Jurkat, Clone E6-1 (cell line): ENCODE results near the gene TESK2.

Source experiments
- DNase-seq: peaks from one replicate; pipeline ENCODE4 v3.0.0-alpha.2; 2011; ENCODE audit warnings: low read depth, low spot score
- H3K4me3 ChIP-seq: 2 replicates; pipeline ENCODE4 v1.5.1; 2011; ENCODE audit warnings: mild to moderate bottlenecking, low read length, control low read depth, moderate library complexity

The TESK2 gene

DNA sequence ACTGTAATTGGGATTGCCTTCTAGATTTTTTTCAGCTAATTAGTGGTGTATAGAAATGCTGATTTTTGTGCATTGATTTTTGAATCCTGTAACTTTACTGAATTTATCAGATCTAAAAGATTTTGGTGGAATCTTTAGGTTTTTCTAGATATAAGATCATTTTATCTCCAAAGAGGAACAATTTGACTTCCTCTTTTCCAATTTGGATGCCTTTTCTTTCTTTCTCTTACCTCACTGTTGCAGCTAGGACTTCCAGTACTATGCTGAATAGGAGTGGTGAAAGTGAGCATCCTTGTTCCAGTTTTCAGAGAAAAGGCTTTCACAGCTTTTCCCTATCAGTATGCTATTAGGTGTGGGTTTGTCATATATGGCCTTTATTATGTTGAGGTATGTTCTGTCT lies 53.6 kb downstream of the TESK2 start:
- DNase-seq = no peak
- no peak overlapping the region for H3K4me3 ChIP-seq

- no peak overlapping the region for H3K4me3 ChIP-seq
- no peak for DNase-seq
Measured at GRCh38 chr1:45430490-45430889, 60.5 kb downstream of the TESK2 start.

GRCh38 chr1:45429561-45430159 lies 61.3 kb downstream of the TESK2 start:
- no peak for DNase-seq
- H3K4me3 ChIP-seq = no peak overlapping the region

DNA sequence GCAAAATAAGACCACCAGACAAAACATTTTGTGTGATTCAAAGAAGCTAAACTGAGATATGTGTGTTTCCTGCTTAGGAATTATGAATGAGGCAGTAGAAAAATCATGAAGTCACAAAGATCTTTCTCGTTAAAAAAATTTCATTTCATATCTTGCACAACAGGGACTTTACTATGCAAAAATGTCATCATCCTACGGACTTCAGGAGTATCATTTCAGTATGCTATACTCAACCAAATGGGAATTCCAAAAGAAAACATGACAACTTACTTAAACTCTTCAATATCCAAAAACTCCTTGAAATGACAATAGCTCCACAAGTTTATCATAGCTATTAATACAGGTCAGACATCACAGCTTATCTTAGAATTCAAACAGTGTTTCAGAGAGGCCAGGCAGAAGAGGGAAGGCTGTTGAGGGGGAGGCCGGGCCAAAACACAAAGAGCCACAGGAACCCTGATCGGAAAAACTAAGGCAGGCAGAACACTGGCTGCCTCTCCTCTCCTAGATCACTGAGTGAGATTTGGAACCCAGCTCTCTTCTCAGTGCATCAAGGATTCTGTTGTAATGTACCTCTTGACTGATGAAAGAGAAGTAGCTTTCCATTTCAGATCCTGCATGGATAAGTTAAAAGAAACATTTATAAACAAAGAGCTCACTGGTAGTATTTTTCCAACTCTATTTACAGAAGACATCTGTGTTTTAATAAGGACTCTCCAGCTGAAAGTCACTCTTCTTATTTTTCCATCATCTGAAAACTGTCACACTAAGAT lies 66.9 kb downstream of the TESK2 start:
- no peak for DNase-seq
- no peak overlapping the region for H3K4me3 ChIP-seq

- no peak for DNase-seq
- no peak overlapping the region for H3K4me3 ChIP-seq
Measured at GRCh38 chr1:45421935-45422334, 69.0 kb downstream of the TESK2 start.

- no peak overlapping the region for H3K4me3 ChIP-seq
- no peak for DNase-seq
Measured at GRCh38 chr1:45414746-45415145, 76.2 kb downstream of the TESK2 start.

GRCh38 chr1:45412899-45413298 lies 78.1 kb downstream of the TESK2 start:
- no peak overlapping the region for H3K4me3 ChIP-seq
- DNase-seq = no peak

DNA sequence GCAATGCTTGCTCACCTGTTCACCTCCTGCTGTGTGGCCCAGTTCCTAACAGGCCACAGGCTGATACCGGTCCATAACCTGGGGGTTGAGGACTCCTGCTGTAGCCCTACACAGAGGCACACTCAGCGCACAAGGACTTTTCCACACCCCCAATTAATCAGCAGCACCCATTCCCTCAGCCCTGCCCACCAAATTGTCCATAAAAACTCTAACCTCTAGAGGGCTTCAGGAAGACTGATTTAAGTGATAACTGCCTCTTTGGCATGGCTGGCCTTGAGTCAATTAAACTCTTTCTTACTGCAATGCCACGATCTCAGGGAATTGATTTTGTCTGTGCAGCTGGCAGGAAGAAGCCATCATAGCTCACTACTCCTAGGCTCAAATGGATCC lies 79.5 kb downstream of the TESK2 start:
- DNase-seq = no peak
- H3K4me3 ChIP-seq = no peak overlapping the region

DNA sequence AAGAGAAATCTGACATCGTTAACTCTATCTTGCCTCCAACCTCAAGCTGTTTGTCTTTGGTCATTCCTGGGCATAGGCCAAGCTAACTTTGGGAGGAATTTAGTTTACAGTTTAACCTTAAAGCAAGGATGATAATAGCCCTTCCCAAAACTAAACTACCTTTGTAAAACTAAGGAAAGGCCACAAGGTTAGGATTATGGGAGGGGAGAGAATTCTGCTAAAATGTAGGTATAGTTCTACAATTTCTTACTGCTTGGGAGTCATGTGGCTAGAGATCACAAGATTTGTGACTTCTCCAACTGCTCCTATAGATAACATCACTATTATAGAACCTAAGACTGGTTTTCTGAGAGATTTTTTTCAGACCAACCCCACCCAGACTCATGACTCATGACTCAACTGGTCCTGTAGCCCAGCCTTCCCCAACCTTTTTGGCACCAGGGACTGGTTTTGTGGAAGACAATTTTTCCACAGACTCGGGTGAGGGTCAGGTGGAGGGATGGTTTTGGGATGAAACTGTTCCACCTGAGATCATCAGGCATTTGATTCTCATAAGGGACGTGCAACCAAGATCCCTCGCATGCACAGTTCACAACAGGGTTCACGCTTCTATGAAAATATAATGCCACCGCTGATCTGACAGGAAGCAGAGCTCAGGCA lies 80.0 kb downstream of the TESK2 start:
- no peak for DNase-seq
- no peak overlapping the region for H3K4me3 ChIP-seq

- H3K4me3 ChIP-seq = no peak overlapping the region
- no peak for DNase-seq
Measured at GRCh38 chr1:45409276-45409675, 81.7 kb downstream of the TESK2 start.

- H3K4me3 ChIP-seq = no peak overlapping the region
- DNase-seq = no peak
Measured at GRCh38 chr1:45407629-45408287, 83.2 kb downstream of the TESK2 start.

- DNase-seq = no peak
- no peak overlapping the region for H3K4me3 ChIP-seq
Measured at GRCh38 chr1:45405636-45406035, 85.3 kb downstream of the TESK2 start.

DNA sequence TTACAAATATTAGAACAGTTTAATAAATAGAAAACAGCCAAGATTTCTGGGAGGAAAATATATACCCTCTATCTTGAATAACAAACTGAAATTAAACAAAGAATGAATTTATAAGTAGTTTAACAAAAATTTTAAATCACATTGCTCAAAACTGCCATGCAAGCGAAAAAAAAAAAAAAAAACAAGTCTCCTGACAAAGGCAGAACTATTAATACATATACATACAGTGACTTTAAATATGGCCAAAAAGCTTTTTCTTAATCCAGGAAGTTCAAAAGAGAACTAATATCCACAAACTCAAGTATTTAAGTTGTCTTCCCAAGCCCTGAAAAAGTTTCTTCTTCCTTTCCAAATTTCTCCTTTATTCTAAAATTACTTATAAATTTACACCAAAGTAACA lies 87.2 kb downstream of the TESK2 start:
- DNase-seq = no peak
- H3K4me3 ChIP-seq = no peak overlapping the region

DNA sequence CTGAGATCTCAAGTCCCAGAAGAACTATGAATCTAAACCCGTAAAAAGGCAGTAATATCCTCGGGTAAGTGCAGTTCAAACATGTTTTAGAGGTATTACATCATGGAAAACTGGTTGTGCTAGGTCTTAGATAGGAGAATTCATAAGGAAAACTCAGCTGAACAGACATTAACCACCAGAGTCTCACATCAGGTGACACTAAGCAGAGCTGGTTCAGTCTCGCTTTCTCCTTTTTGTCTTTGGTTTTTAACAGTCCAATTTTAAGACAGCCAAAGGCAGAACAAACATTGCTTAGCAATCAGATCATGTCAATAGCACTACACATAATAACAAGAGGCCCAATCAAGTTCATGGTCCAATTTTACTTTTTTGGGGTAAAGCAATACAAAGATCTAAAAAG lies 87.7 kb downstream of the TESK2 start:
- no peak for DNase-seq

GRCh38 chr1:45401524-45401923 lies 89.4 kb downstream of the TESK2 start:
- DNase-seq = no peak

More for the DNA sequence above, 87.7 kb downstream of the TESK2 start:
- no peak overlapping the region for H3K4me3 ChIP-seq

DNA sequence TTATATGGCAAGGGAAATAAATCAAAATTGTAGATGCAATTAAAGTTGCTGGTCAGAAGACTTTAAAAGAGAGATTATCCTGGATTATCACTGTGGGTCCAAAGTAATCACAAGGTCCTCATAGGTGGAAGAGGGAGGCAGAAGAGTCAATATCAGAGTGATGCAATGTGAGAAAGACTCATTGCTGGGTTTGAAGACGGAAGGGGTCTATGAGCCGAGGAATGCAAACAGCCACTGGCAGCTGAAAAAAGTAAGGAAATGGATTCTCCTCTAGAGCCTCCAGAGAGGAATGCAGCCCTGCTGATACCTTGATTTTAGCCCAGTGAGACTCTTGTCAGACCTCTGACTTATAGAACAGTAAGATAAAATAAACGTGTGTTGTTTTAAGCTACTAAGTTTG lies 90.9 kb downstream of the TESK2 start:
- DNase-seq = no peak
- no peak overlapping the region for H3K4me3 ChIP-seq

More at GRCh38 chr1:45401524-45401923, 89.4 kb downstream of the TESK2 start:
- H3K4me3 ChIP-seq = no peak overlapping the region

GRCh38 chr1:45397285-45397684 lies 93.7 kb downstream of the TESK2 start:
- no peak for DNase-seq
- no peak overlapping the region for H3K4me3 ChIP-seq

DNA sequence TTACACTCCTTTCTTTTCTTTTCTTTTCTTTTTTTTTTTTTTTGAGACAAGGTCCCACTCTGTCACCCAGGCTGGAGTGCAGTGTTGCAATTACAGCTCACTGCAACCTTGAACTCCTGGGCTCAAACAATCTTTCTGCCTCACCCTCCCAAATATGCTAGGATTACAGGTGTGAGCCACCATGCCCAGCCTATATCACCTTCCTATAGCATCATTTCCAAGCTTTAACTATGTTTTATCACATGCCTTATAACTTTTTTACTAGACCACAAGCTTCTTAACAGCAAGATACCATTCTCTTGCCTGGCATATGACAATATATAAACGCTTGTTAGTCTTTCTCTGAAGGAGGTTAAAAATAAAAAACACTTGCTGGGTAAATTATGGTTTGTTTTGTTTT lies 95.4 kb downstream of the TESK2 start:
- no peak for DNase-seq
- no peak overlapping the region for H3K4me3 ChIP-seq

DNA sequence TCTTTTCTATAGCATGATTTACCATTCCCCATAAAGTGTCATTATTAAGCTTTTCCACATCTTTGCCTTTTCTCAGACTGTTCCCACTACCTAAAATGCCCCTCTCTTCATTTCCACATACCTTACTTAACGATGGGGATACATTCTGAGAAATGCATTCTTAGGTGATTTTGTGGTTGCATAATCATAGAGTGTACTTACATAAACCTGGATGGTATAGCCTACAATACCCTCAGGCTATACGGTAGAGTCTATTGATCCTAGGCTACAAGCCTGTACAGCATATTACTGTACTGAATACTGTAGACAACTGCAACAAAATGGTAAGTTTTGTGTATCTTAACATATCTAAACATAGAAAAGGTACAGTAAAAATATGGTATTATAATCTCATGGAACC lies 95.9 kb downstream of the TESK2 start:
- no peak for DNase-seq

GRCh38 chr1:45394342-45394741 lies 96.6 kb downstream of the TESK2 start:
- DNase-seq = no peak
- H3K4me3 ChIP-seq = no peak overlapping the region

More for the DNA sequence above, 95.9 kb downstream of the TESK2 start:
- no peak overlapping the region for H3K4me3 ChIP-seq
